Panc1 (cell line): ENCODE results near the gene DGKD. TPM values are rescaled to one million over a fixed set of nuclear protein-coding genes. Genes with fewer than 3 reads are reported as not detected.

ENCODE experiments used
- ATAC-seq: fragments of 200-7000 bp; cut with Tn5 transposase; 2 replicates; pipeline ENCODE4 v1.9.1; 2020; ENCODE audit warnings: mild to moderate bottlenecking, moderate library complexity
- BruUV-seq: library from RNA; stranded (reverse); fragments of 400-500 nt; replicated peaks from 2 replicates; lab custom pipeline; 2021; lab: Mats Ljungman, UMichigan
- CTCF ChIA-PET: fragments of 300-600 bp; sonication (Branson Sonifier 250); formaldehyde crosslinking; loops from one replicate; lab custom pipeline; 2022; ENCODE audit warnings: antibody characterized with exemption; lab: Charles Lee
- POLR2A ChIA-PET: fragments of 300-600 bp; sonication (Branson Sonifier 250); formaldehyde crosslinking; loops from one replicate; lab custom pipeline; 2022; ENCODE audit warnings: antibody characterized with exemption; lab: Charles Lee
- DNase-seq: peaks from one replicate; pipeline ENCODE4 v3.0.0-alpha.2; 2010; ENCODE audit warnings: low read depth, low spot score
- H3K27ac ChIP-seq: 2 replicates; pipeline ENCODE4 v1.5.1; 2011; ENCODE audit warnings: mild to moderate bottlenecking, low read length, inconsistent platforms
- H3K27me3 ChIP-seq: fragments of 200-500 bp; sonication (Bioruptor generic); 2 replicates; pipeline ENCODE4 v1.6.0; 2014; ENCODE audit warnings: low read length, inconsistent platforms; ENCODE audit not compliant: control insufficient read depth, insufficient read depth
- H3K36me3 ChIP-seq: fragments of 200-500 bp; sonication (Bioruptor generic); 2 replicates; pipeline ENCODE4 v1.5.1; 2014; ENCODE audit warnings: inconsistent platforms, mild to moderate bottlenecking, low read length, moderate library complexity; ENCODE audit not compliant: control insufficient read depth, insufficient read depth
- H3K4me1 ChIP-seq: 2 replicates; pipeline ENCODE4 v1.5.1; 2011; ENCODE audit warnings: inconsistent platforms, mild to moderate bottlenecking, low read length, moderate library complexity; ENCODE audit not compliant: control insufficient read depth, insufficient read depth
- H3K4me3 ChIP-seq, 2 experiments: 2 replicates each; pipeline ENCODE4 v1.5.1; 2011 to 2012; ENCODE audit warnings: low read depth in 2 of 2, low read length in 2 of 2, mild to moderate bottlenecking in 2 of 2, inconsistent platforms in 1 of 2, moderate library complexity in 1 of 2
- H3K9me3 ChIP-seq: fragments of 200-500 bp; sonication (Bioruptor generic); 2 replicates; pipeline ENCODE4 v1.5.1; 2014; ENCODE audit warnings: low read depth, mild to moderate bottlenecking, inconsistent platforms, low read length, moderate library complexity; ENCODE audit not compliant: control insufficient read depth, insufficient read depth
- CTCF ChIP-seq: fragments of 450-650 bp; IDR thresholded peaks from 2 replicates; pipeline ENCODE4 v1.5.1; 2017; ENCODE audit warnings: mild to moderate bottlenecking
- POLR2AphosphoS5 ChIP-seq: IDR thresholded peaks from 2 replicates; pipeline ENCODE4 v1.6.1; 2012; ENCODE audit warnings: mild to moderate bottlenecking, low read depth, low read length, moderate library complexity
- REST ChIP-seq, 2 experiments: IDR thresholded peaks; 2 replicates each; pipeline ENCODE4 v1.6.1; 2011 to 2012; ENCODE audit warnings: low read depth in 2 of 2, control low read depth in 1 of 2, low read length in 1 of 2, mild to moderate bottlenecking in 1 of 2, moderate library complexity in 1 of 2; ENCODE audit not compliant: insufficient read depth in 1 of 2
- SIN3A ChIP-seq: IDR thresholded peaks from 2 replicates; pipeline ENCODE4 v1.6.1; 2012; ENCODE audit warnings: low read depth, mild to moderate bottlenecking, low read length, moderate library complexity, borderline replicate concordance; ENCODE audit not compliant: insufficient read depth
- TCF7L2 ChIP-seq: IDR thresholded peaks from 2 replicates; pipeline ENCODE4 v1.6.1; 2011; ENCODE audit warnings: mild to moderate bottlenecking, low read depth, low read length, inconsistent platforms
- in situ Hi-C: cut with HindIII; loops from 2 replicates; pipeline ENCODE4 v1.10.0; 2016; ENCODE audit warnings: low sequenced_read_pairs, low pct_unique_long_range_greater_than_20kb
- intact Hi-C: fragments of 100-400 bp; cut with micrococcal nuclease; formaldehyde crosslinking; loops from one replicate; pipeline ENCODE4 v1.10.0; 2022; ENCODE audit not compliant: unreplicated experiment
- total RNA-seq: library from RNA; stranded (reverse); gene quantifications from one replicate; pipeline ENCODE4 v1.2.1, GENCODE V29; 2021; ENCODE audit not compliant: unreplicated experiment

The DGKD gene
- total RNA-seq, 1 experiment from 2014 or later, result 89.0 TPM

GRCh38 chr2:233400961-233401360 is 46.7 kb downstream of the DGKD start:
- H3K4me3 ChIP-seq, result no peak overlapping the region
- DNase-seq (no peak), ATAC-seq (no peak)
- no peaks in the 10 kb centered on the region; the same call in 1 of the 2 replicates for H3K36me3 ChIP-seq
- no peak overlapping the region for H3K27ac ChIP-seq
- no TSS peak for BruUV-seq
- no peaks in the 10 kb centered on the region for H3K9me3 ChIP-seq
- H3K4me1 ChIP-seq, result no peaks in the 10 kb centered on the region; the same call in 1 of the 2 replicates
- intact Hi-C loops (no loop called here), in situ Hi-C loops (no loop called here)
- POLR2A ChIA-PET, result no interaction called here
- TF ChIP-seq POLR2AphosphoS5 (no peak), TCF7L2 (no peak), REST (IDR thresholded peaks at IDR 0.05; ENCODE audit: insufficient read depth in 1 of 2, low read depth in 2 of 2, low read length in 1 of 2) (no peak), SIN3A (no peak), CTCF (no peak)
- CTCF ChIA-PET, result no interaction called here
- no peaks in the 10 kb centered on the region for H3K27me3 ChIP-seq

GRCh38 chr2:233402346-233402745 is 48.1 kb downstream of the DGKD start:
- ATAC-seq (no peak), DNase-seq (no peak)
- intact Hi-C loops (no loop called here), in situ Hi-C loops (no loop called here)
- ChIA-PET CTCF (no interaction called here), POLR2A (no interaction called here)
- H3K4me1 ChIP-seq, result no peaks in the 10 kb centered on the region; the same call in 1 of the 2 replicates
- no peaks in the 10 kb centered on the region for H3K9me3 ChIP-seq
- H3K27me3 ChIP-seq, result no peaks in the 10 kb centered on the region
- H3K4me3 ChIP-seq, result no peak overlapping the region
- H3K27ac ChIP-seq, result no peak overlapping the region
- BruUV-seq, result no TSS peak
- no peaks in the 10 kb centered on the region for H3K36me3 ChIP-seq
- no peak for TF ChIP-seq SIN3A
- no peak for TF ChIP-seq POLR2AphosphoS5
- no peak for TF ChIP-seq TCF7L2
- no peak for TF ChIP-seq REST (IDR thresholded peaks at IDR 0.05; ENCODE audit: insufficient read depth in 1 of 2, low read depth in 2 of 2, low read length in 1 of 2)
- no peak for TF ChIP-seq CTCF
